HCT116 (cell line): Measurements from ENCODE around the gene PLEKHO1. TPM values are rescaled to one million over a fixed set of nuclear protein-coding genes. Genes with fewer than 3 reads are reported as not detected.

Source experiments
- ATAC-seq: fragments of 200-7000 bp; cut with Tn5 transposase; 2 replicates; pipeline ENCODE4 v1.9.1; 2020; ENCODE audit warnings: mild to moderate bottlenecking, moderate library complexity
- BruUV-seq: library from RNA; stranded (reverse); fragments of 400-500 nt; replicated peaks from 2 replicates; lab custom pipeline; 2021; lab: Mats Ljungman, UMichigan
- CTCF ChIA-PET: fragments of 300-600 bp; sonication (Branson Sonifier 250); formaldehyde crosslinking; loops from one replicate; lab custom pipeline; 2021; ENCODE audit warnings: antibody characterized with exemption; lab: Charles Lee
- POLR2A ChIA-PET: fragments of 300-600, 350-600 bp; sonication (Branson Sonifier 250); formaldehyde crosslinking; loops from one replicate; lab custom pipeline; 2021; ENCODE audit warnings: antibody characterized with exemption; lab: Charles Lee
- RAD21 ChIA-PET, 2 experiments: fragments of 300-600 bp; sonication (Branson Sonifier 250); formaldehyde crosslinking; loops; one replicate each; lab custom pipeline; 2023; ENCODE audit warnings: low total read pairs in 2 of 2; ENCODE audit not compliant: uncharacterized antibody in 2 of 2, unreplicated experiment in 2 of 2, low non-redundant PET in 1 of 2; lab: Charles Lee
- DNase-seq: peaks from one replicate; pipeline ENCODE4 v3.0.0-alpha.2; 2010; ENCODE audit warnings: low read depth, low spot score
- H2AFZ ChIP-seq: fragments of 200-600 bp; shearing (Covaris generic), sonication (generic); 2 replicates; pipeline ENCODE4 v1.6.1; 2017; ENCODE audit warnings: low read depth, mixed run types, mixed read lengths, antibody characterized with exemption, low read length; ENCODE audit not compliant: poor library complexity, severe bottlenecking
- H3K27ac ChIP-seq: 2 replicates; pipeline ENCODE4 v1.5.1; 2012; ENCODE audit warnings: low read depth, low read length
- H3K27me3 ChIP-seq: fragments of 200-600 bp; sonication (generic); 2 replicates; pipeline ENCODE4 v1.6.1; 2016; ENCODE audit warnings: mixed run types, low read length, mixed read lengths; ENCODE audit not compliant: insufficient read depth
- H3K36me3 ChIP-seq, 2 experiments: fragments of 200-500 bp in 1 of 2; fragments of 200-600 bp in 1 of 2; sonication (Bioruptor generic) in 1 of 2; sonication (generic) in 1 of 2; 2 replicates each; pipeline versions ENCODE4 v1.5.1 to v1.6.1; 2014 to 2016; ENCODE audit warnings: low read length in 2 of 2, inconsistent platforms in 1 of 2, mixed read lengths in 1 of 2, mixed run types in 1 of 2; ENCODE audit not compliant: insufficient read depth in 2 of 2, control insufficient read depth in 1 of 2
- H3K4me1 ChIP-seq, 2 experiments: fragments of 200-600 bp in 1 of 2; sonication (generic) in 1 of 2; 2 replicates each; pipeline versions ENCODE4 v1.5.1 to v1.6.1; 2012 to 2017; ENCODE audit warnings: low read length in 2 of 2, inconsistent platforms in 1 of 2, mild to moderate bottlenecking in 1 of 2, mixed read lengths in 1 of 2, mixed run types in 1 of 2, moderate library complexity in 1 of 2; ENCODE audit not compliant: insufficient read depth in 2 of 2, control insufficient read depth in 1 of 2
- H3K4me2 ChIP-seq: fragments of 200-600 bp; sonication (generic); 2 replicates; pipeline ENCODE4 v1.6.1; 2017; ENCODE audit warnings: mixed run types, low read length, mixed read lengths
- H3K4me3 ChIP-seq, 2 experiments: fragments of 200-600 bp in 1 of 2; sonication (generic) in 1 of 2; replicated peaks in 1 of 2; 2 replicates each; pipeline ENCODE4 v1.5.1; 2011 to 2016; ENCODE audit warnings: low read length in 2 of 2, control low read depth in 1 of 2, low read depth in 1 of 2, mild to moderate bottlenecking in 1 of 2, mixed read lengths in 1 of 2, mixed run types in 1 of 2
- H3K79me2 ChIP-seq: fragments of 200-600 bp; sonication (generic); 2 replicates; pipeline ENCODE4 v1.6.1; 2017; ENCODE audit warnings: mild to moderate bottlenecking, mixed run types, low read length, moderate library complexity, mixed read lengths; ENCODE audit not compliant: insufficient read depth
- H3K9ac ChIP-seq: fragments of 200-600 bp; sonication (generic); 2 replicates; pipeline ENCODE4 v1.6.1; 2016; ENCODE audit warnings: low read length, mixed read lengths
- H3K9me2 ChIP-seq: fragments of 200-600 bp; sonication (generic), shearing (Covaris generic); 2 replicates; pipeline ENCODE4 v1.6.1; 2017; ENCODE audit warnings: mixed run types, mild to moderate bottlenecking, moderate library complexity; ENCODE audit not compliant: insufficient read depth
- H3K9me3 ChIP-seq, 2 experiments: fragments of 200-500 bp in 1 of 2; fragments of 200-600 bp in 1 of 2; sonication (Bioruptor generic) in 1 of 2; sonication (generic) in 1 of 2; 2 replicates each; pipeline ENCODE4 v1.6.1; 2014 to 2017; ENCODE audit warnings: low read length in 2 of 2, mixed read lengths in 2 of 2, inconsistent platforms in 1 of 2, low read depth in 1 of 2, mild to moderate bottlenecking in 1 of 2, mixed run types in 1 of 2, moderate library complexity in 1 of 2; ENCODE audit not compliant: control insufficient read depth in 1 of 2, insufficient read depth in 1 of 2
- H4K20me1 ChIP-seq: fragments of 200-600 bp; sonication (generic), shearing (Covaris generic); 2 replicates; pipeline ENCODE4 v1.6.1; 2017; ENCODE audit warnings: mixed run types, mild to moderate bottlenecking, moderate library complexity; ENCODE audit not compliant: insufficient read depth
- CTCF ChIP-seq, 3 experiments: fragments of 200-600 bp in 1 of 3; sonication (generic) in 1 of 3; IDR thresholded peaks in 2 of 3; conservative IDR thresholded peaks in 1 of 3; 2 replicates each; pipeline ENCODE4 v1.5.1; 2012 to 2017; ENCODE audit warnings: low read depth in 2 of 3, low read length in 2 of 3, antibody characterized with exemption in 1 of 3, borderline replicate concordance in 1 of 3, control low read depth in 1 of 3, mild to moderate bottlenecking in 1 of 3, mixed read lengths in 1 of 3, mixed run types in 1 of 3, moderate library complexity in 1 of 3; ENCODE audit not compliant: insufficient read depth in 1 of 3
- POLR2AphosphoS5 ChIP-seq: IDR thresholded peaks from 2 replicates; pipeline ENCODE4 v1.6.1; 2011; ENCODE audit warnings: mild to moderate bottlenecking, low read depth, low read length, moderate library complexity
- RAD21 ChIP-seq: IDR thresholded peaks from 2 replicates; pipeline ENCODE4 v1.6.1; 2012; ENCODE audit warnings: low read depth, mild to moderate bottlenecking
- REST ChIP-seq: IDR thresholded peaks from 2 replicates; pipeline ENCODE4 v1.6.1; 2012; ENCODE audit warnings: low read depth
- intact Hi-C: fragments of 100-400 bp; cut with micrococcal nuclease; formaldehyde crosslinking; loops from 2 replicates; pipeline ENCODE4 v1.10.0; 2022
- total RNA-seq: library from RNA; stranded (reverse); gene quantifications from one replicate; pipeline ENCODE4 v1.2.1, GENCODE V29; 2021; ENCODE audit not compliant: unreplicated experiment

The PLEKHO1 gene
- total RNA-seq, 1 experiment from 2014 or later, result 6.9 TPM

DNA sequence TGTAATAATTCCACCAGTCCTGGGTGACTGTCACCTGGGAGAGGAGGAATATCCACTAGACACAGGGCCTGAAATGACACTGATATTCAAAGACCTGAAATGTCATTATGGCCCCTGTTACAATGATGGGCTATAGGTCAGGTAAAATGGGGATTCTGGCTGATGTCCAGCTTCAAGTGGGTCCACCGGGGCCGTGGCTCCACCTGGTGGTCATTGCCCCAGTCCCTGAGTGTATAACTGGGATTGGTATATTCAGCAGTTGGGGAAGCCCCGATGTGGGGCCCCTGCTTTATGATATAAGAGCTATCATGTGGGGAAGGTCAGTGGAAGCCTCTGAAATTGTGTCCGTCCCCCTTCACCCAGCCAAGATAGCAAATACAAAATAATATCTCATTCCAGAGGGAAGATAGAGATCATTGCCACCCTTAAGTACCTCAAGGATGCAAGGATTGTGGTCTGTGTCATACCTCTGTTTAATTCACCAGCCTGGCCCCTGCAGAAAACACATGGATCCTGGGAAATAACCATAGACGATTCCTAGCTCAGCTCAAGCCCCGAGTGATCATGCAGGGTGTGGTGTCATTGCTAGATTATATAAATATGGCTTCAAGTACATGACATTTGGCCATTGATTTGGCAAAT, 19.4 kb downstream of the PLEKHO1 start:
- Histone ChIP-seq H3K36me3 (no peaks in the 10 kb centered on the region), H4K20me1 (no peaks in the 10 kb centered on the region), H3K27me3 (no peaks in the 10 kb centered on the region), H3K27ac (no peak overlapping the region), H3K9me2 (no peaks in the 10 kb centered on the region), H2AFZ (peak overlapping the region; percentile 66), H3K4me3 (no peak overlapping the region), H3K4me2 (no peak overlapping the region), H3K79me2 (no peaks in the 10 kb centered on the region), H3K9me3 (no peaks in the 10 kb centered on the region), H3K4me1 (no peaks in the 10 kb centered on the region), H3K9ac (no peak overlapping the region)
- intact Hi-C loops, result loop anchor here (1.0 kb wide), 2 partner anchors 96 to 207 kb away; no protein-coding TSS in a partner anchor
- ChIA-PET RAD21 (interaction anchor here (0.6 to 1.0 kb wide), 4 partner anchors 72 to 96 kb away, joined by 3 to 6 read pairs (median 4); no protein-coding TSS in a partner anchor), CTCF (interaction anchor here (0.7 to 1.8 kb wide), 6 partner anchors 18 to 292 kb away, joined by 4 to 21 read pairs (median 9); a partner anchor contains a TSS), POLR2A (interaction anchor here (0.8 to 2.0 kb wide), 3 partner anchors 18 to 281 kb away, joined by 3 to 13 read pairs (median 5); a partner anchor contains a TSS)
- DNase-seq (peak; percentile 59), ATAC-seq (peak; percentile 87)
- TF ChIP-seq POLR2AphosphoS5, result peak; percentile 54; the same call in 1 of the 2 replicates
- TF ChIP-seq REST, result no peak
- TF ChIP-seq CTCF (IDR thresholded peaks at IDR 0.05 in 2 of 3, conservative IDR thresholded peaks at IDR 0.05 in 1 of 3; ENCODE audit: borderline replicate concordance in 1 of 3, insufficient read depth in 1 of 3, low read depth in 2 of 3, low read length in 2 of 3), result peak; percentile 85 to 92 (median 86)
- peak; percentile 96 for TF ChIP-seq RAD21
- BruUV-seq, result no TSS peak
